SK-N-SH treated with all-trans-retinoic acid at 6 μM for 48 hours (cell line): Measurements from ENCODE around the gene DNAJC15.

Source experiments
- ATAC-seq: fragments of 200-7000 bp; cut with Tn5 transposase; 3 replicates; pipeline ENCODE4 v1.9.1; 2020; ENCODE audit warnings: mild to moderate bottlenecking, moderate library complexity
- ARNTL ChIP-seq: fragments of 450-650 bp; formaldehyde crosslinking; IDR thresholded peaks from 2 replicates; pipeline ENCODE4 v1.5.0; 2020; ENCODE audit warnings: low read depth, mild to moderate bottlenecking, moderate library complexity, borderline replicate concordance
- BACH2 ChIP-seq: fragments of 250-450 bp; sonication (Bioruptor Pico); IDR thresholded peaks from 2 replicates; pipeline ENCODE4 v1.9.0; 2021; ENCODE audit warnings: mild to moderate bottlenecking, borderline replicate concordance
- CSDC2 ChIP-seq: fragments of 250-450 bp; sonication (Bioruptor Pico); IDR thresholded peaks from 2 replicates; pipeline ENCODE4 v1.5.0; 2020; ENCODE audit warnings: mild to moderate bottlenecking, moderate library complexity
- ESRRG ChIP-seq: fragments of 250-450 bp; sonication (Bioruptor Pico); IDR thresholded peaks from 2 replicates; pipeline ENCODE4 v1.6.1; 2021; ENCODE audit warnings: mild to moderate bottlenecking
- GLIS3 ChIP-seq: fragments of 250-450 bp; sonication (Bioruptor Pico); IDR thresholded peaks from 2 replicates; pipeline ENCODE4 v1.5.0; 2020; ENCODE audit warnings: mild to moderate bottlenecking, moderate library complexity
- ISL1 ChIP-seq: fragments of 250-450 bp; sonication (Bioruptor Pico); IDR thresholded peaks from 2 replicates; pipeline ENCODE4 v2.1.2; 2022; ENCODE audit warnings: mild to moderate bottlenecking, moderate library complexity
- OSR1 ChIP-seq: fragments of 250-450 bp; sonication (Bioruptor Pico); IDR thresholded peaks from 2 replicates; pipeline ENCODE4 v1.8.0; 2022; ENCODE audit warnings: moderate library complexity, mild to moderate bottlenecking, inconsistent platforms
- PPARA ChIP-seq: fragments of 250-450 bp; sonication (Bioruptor Pico); IDR thresholded peaks from 2 replicates; pipeline ENCODE4 v1.5.0; 2020; ENCODE audit warnings: mild to moderate bottlenecking, borderline replicate concordance
- RARB ChIP-seq: fragments of 250-450 bp; sonication (Bioruptor Pico); IDR thresholded peaks from 2 replicates; pipeline ENCODE4 v1.8.0; 2021; ENCODE audit warnings: mild to moderate bottlenecking, moderate library complexity
- SNAI2 ChIP-seq: fragments of 250-450 bp; sonication (Bioruptor Pico); IDR thresholded peaks from 2 replicates; pipeline ENCODE4 v1.5.0; 2020; ENCODE audit warnings: mild to moderate bottlenecking, moderate library complexity
- TCF4 ChIP-seq: fragments of 250-450 bp; sonication (Bioruptor Pico); IDR thresholded peaks from 2 replicates; pipeline ENCODE4 v1.8.0; 2021; ENCODE audit warnings: mild to moderate bottlenecking, moderate library complexity, borderline replicate concordance
- TOX ChIP-seq: fragments of 250-450 bp; sonication (Bioruptor Pico); IDR thresholded peaks from 2 replicates; pipeline ENCODE4 v1.8.0; 2021; ENCODE audit warnings: mild to moderate bottlenecking, moderate library complexity, borderline replicate concordance
- ZC3H10 ChIP-seq: fragments of 250-450 bp; sonication (Bioruptor Pico); IDR thresholded peaks from 2 replicates; pipeline ENCODE4 v1.5.1; 2021; ENCODE audit warnings: mild to moderate bottlenecking, moderate library complexity
- ZFP3 ChIP-seq: fragments of 250-450 bp; sonication (Bioruptor Pico); IDR thresholded peaks from 2 replicates; pipeline ENCODE4 v1.5.0; 2020; ENCODE audit warnings: mild to moderate bottlenecking, moderate library complexity
- ZFP30 ChIP-seq: fragments of 450-650 bp; formaldehyde crosslinking; IDR thresholded peaks from 2 replicates; pipeline ENCODE4 v1.5.0; 2022; ENCODE audit warnings: mild to moderate bottlenecking, moderate library complexity
- ZNF565 ChIP-seq: fragments of 450-650 bp; formaldehyde crosslinking; conservative IDR thresholded peaks from 2 replicates; pipeline ENCODE4 v1.5.0; 2020; ENCODE audit warnings: low read depth, mild to moderate bottlenecking, moderate library complexity
- ZNF70 ChIP-seq: fragments of 450-650 bp; formaldehyde crosslinking; IDR thresholded peaks from 2 replicates; pipeline ENCODE4 v1.5.0; 2020; ENCODE audit warnings: mild to moderate bottlenecking, moderate library complexity
- ZNF8 ChIP-seq: fragments of 450-650 bp; formaldehyde crosslinking; IDR thresholded peaks from 2 replicates; pipeline ENCODE4 v1.5.0; 2020; ENCODE audit warnings: mild to moderate bottlenecking, moderate library complexity
- TF ChIP-seq, protein P1 (sequence below): fragments of 250-450 bp; sonication (Bioruptor Pico); IDR thresholded peaks from 2 replicates; pipeline ENCODE4 v1.5.0; 2020; ENCODE audit warnings: mild to moderate bottlenecking, moderate library complexity
- TF ChIP-seq, protein P2 (sequence below): fragments of 250-450 bp; sonication (Bioruptor Pico); IDR thresholded peaks from 2 replicates; pipeline ENCODE4 v1.8.0; 2020; ENCODE audit warnings: mild to moderate bottlenecking, moderate library complexity, borderline replicate concordance
- TF ChIP-seq, protein P3 (sequence below): fragments of 250-450 bp; sonication (Bioruptor Pico); IDR thresholded peaks from 2 replicates; pipeline ENCODE4 v1.5.1; 2020; ENCODE audit warnings: low read depth, mild to moderate bottlenecking, moderate library complexity
- TF ChIP-seq, protein P4 (sequence below): fragments of 250-450 bp; sonication (Bioruptor Pico); IDR thresholded peaks from 2 replicates; pipeline ENCODE4 v1.8.0; 2021; ENCODE audit warnings: low read depth, mild to moderate bottlenecking, moderate library complexity, borderline replicate concordance
- TF ChIP-seq, protein P5 (sequence below): fragments of 250-450 bp; sonication (Bioruptor Pico); IDR thresholded peaks from 2 replicates; pipeline ENCODE4 v1.5.1; 2021; ENCODE audit warnings: mild to moderate bottlenecking, moderate library complexity

The DNAJC15 gene

DNA sequence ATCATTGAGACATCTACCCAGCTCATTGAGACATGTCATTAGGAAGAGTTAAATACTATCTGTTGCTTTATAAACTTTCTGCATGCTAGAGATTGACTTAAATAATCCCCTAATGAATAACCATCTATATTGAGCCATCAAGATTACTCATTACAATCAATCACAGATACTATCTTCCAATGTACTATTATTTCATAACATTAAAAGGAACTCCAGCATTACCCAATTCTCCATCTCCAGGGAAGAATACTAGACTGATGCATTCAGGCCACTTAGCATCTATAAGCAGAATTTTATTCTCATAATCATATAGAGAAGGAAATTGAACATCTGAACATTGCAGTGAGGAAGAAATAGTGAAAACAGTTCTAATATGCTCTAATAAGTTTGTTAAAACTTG is 39.4 kb upstream of the DNAJC15 start:
- TF ChIP-seq ESRRG (no peak), ARNTL (no peak), ZC3H10 (CRISPR knock-in tag) (no peak), SNAI2 (CRISPR knock-in tag) (no peak), PPARA (CRISPR knock-in tag) (no peak), TCF4 (CRISPR knock-in tag) (no peak), TOX (CRISPR knock-in tag) (no peak), ZNF565 (no peak), ISL1 (CRISPR knock-in tag) (no peak), ZNF8 (CRISPR knock-in tag) (no peak), BACH2 (CRISPR knock-in tag) (no peak)
- TF ChIP-seq, protein P1, sequence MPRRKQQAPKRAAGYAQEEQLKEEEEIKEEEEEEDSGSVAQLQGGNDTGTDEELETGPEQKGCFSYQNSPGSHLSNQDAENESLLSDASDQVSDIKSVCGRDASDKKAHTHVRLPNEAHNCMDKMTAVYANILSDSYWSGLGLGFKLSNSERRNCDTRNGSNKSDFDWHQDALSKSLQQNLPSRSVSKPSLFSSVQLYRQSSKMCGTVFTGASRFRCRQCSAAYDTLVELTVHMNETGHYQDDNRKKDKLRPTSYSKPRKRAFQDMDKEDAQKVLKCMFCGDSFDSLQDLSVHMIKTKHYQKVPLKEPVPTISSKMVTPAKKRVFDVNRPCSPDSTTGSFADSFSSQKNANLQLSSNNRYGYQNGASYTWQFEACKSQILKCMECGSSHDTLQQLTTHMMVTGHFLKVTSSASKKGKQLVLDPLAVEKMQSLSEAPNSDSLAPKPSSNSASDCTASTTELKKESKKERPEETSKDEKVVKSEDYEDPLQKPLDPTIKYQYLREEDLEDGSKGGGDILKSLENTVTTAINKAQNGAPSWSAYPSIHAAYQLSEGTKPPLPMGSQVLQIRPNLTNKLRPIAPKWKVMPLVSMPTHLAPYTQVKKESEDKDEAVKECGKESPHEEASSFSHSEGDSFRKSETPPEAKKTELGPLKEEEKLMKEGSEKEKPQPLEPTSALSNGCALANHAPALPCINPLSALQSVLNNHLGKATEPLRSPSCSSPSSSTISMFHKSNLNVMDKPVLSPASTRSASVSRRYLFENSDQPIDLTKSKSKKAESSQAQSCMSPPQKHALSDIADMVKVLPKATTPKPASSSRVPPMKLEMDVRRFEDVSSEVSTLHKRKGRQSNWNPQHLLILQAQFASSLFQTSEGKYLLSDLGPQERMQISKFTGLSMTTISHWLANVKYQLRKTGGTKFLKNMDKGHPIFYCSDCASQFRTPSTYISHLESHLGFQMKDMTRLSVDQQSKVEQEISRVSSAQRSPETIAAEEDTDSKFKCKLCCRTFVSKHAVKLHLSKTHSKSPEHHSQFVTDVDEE, result no peak
- no peak for ATAC-seq

DNA sequence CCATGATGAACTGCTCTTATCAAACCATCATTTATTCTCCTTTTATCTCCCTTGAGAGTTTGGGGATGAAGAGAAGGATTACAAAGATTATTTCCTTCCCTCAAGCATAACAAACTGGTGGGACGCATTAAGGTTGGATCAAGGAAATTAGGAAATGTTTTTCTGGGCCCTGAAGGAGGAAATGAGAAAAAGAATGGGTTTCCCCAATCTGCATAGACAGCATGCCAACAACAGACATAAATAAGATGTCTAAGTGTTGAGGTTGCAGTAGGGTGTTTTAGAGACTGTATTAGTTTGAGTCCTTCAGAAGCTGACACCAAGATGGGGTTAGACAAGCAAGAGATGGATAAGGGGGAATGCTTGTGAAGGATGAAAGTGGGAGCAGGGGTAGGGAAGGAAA is 38.7 kb upstream of the DNAJC15 start:
- TF ChIP-seq ZFP3, result no peak
- TF ChIP-seq ISL1 (CRISPR knock-in tag), result no peak
- TF ChIP-seq PPARA (CRISPR knock-in tag), result no peak
- no peak for TF ChIP-seq ZNF70 (CRISPR knock-in tag)
- TF ChIP-seq TOX (CRISPR knock-in tag), result no peak
- no peak for TF ChIP-seq CSDC2
- TF ChIP-seq GLIS3 (CRISPR knock-in tag), result no peak
- TF ChIP-seq ARNTL, result no peak
- no peak for TF ChIP-seq OSR1 (CRISPR knock-in tag)
- no peak for TF ChIP-seq TCF4 (CRISPR knock-in tag)
- TF ChIP-seq ZFP30, result no peak
- TF ChIP-seq SNAI2 (CRISPR knock-in tag), result no peak
- TF ChIP-seq, protein P2, sequence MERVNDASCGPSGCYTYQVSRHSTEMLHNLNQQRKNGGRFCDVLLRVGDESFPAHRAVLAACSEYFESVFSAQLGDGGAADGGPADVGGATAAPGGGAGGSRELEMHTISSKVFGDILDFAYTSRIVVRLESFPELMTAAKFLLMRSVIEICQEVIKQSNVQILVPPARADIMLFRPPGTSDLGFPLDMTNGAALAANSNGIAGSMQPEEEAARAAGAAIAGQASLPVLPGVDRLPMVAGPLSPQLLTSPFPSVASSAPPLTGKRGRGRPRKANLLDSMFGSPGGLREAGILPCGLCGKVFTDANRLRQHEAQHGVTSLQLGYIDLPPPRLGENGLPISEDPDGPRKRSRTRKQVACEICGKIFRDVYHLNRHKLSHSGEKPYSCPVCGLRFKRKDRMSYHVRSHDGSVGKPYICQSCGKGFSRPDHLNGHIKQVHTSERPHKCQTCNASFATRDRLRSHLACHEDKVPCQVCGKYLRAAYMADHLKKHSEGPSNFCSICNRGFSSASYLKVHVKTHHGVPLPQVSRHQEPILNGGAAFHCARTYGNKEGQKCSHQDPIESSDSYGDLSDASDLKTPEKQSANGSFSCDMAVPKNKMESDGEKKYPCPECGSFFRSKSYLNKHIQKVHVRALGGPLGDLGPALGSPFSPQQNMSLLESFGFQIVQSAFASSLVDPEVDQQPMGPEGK (CRISPR knock-in tag), result no peak
- TF ChIP-seq, protein P3, sequence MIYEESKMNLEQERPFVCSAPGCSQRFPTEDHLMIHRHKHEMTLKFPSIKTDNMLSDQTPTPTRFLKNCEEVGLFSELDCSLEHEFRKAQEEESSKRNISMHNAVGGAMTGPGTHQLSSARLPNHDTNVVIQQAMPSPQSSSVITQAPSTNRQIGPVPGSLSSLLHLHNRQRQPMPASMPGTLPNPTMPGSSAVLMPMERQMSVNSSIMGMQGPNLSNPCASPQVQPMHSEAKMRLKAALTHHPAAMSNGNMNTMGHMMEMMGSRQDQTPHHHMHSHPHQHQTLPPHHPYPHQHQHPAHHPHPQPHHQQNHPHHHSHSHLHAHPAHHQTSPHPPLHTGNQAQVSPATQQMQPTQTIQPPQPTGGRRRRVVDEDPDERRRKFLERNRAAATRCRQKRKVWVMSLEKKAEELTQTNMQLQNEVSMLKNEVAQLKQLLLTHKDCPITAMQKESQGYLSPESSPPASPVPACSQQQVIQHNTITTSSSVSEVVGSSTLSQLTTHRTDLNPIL (CRISPR knock-in tag), result no peak
- no peak for TF ChIP-seq ESRRG
- ATAC-seq, result no peak

DNA sequence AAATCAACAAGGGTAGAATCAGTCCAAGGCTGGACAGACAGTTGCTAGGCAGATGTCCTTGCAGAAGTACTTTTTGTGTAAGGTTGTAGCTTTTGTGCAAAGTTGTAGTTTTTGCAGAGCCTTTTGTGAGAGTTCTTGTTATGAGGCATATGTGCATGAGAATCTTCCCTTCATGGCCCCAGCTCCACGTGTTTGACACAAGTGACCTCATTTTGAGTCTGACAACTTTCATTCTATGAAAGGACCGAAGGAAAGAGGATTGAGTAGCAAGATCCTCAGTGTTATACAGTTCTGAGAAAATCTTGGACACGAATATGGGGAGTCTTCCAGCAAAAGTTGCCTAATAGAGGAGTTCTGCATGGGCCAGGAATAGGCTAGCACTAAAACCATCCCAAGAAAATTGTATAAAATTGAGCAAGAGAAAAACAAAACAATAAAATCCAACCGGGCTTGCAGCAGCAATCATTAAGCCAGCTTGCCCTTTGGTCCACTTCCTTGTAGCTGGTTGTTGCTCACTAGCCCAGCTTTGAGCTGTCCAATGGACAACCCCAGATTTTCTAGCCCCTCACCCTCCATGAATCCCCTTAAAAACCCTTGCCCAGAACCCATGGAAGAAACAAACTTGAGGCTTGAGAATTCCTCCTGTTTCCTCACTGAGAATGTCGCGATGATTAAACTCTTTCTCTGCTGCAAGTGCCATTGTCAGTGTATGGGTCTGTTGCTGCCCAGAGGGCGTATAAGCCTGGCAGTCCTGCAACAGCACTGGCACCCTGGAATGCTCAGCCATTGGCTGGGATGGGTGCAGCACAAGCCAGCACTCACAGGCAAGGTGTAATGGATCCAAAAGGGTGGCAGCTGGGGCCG is 37.8 kb upstream of the DNAJC15 start:
- TF ChIP-seq, protein P2 (CRISPR knock-in tag), result no peak
- TF ChIP-seq, protein P4, sequence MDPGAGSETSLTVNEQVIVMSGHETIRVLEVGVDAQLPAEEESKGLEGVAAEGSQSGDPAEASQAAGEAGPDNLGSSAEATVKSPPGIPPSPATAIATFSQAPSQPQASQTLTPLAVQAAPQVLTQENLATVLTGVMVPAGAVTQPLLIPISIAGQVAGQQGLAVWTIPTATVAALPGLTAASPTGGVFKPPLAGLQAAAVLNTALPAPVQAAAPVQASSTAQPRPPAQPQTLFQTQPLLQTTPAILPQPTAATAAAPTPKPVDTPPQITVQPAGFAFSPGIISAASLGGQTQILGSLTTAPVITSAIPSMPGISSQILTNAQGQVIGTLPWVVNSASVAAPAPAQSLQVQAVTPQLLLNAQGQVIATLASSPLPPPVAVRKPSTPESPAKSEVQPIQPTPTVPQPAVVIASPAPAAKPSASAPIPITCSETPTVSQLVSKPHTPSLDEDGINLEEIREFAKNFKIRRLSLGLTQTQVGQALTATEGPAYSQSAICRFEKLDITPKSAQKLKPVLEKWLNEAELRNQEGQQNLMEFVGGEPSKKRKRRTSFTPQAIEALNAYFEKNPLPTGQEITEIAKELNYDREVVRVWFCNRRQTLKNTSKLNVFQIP, result no peak
- TF ChIP-seq ZNF70 (CRISPR knock-in tag) (no peak), TOX (CRISPR knock-in tag) (no peak), PPARA (CRISPR knock-in tag) (no peak), TCF4 (CRISPR knock-in tag) (no peak), RARB (CRISPR knock-in tag) (no peak), GLIS3 (CRISPR knock-in tag) (no peak), SNAI2 (CRISPR knock-in tag) (no peak), BACH2 (CRISPR knock-in tag) (no peak), ZC3H10 (CRISPR knock-in tag) (no peak), ISL1 (CRISPR knock-in tag) (no peak), ZFP30 (no peak)
- TF ChIP-seq, protein P3 (CRISPR knock-in tag), result no peak
- TF ChIP-seq, protein P5, sequence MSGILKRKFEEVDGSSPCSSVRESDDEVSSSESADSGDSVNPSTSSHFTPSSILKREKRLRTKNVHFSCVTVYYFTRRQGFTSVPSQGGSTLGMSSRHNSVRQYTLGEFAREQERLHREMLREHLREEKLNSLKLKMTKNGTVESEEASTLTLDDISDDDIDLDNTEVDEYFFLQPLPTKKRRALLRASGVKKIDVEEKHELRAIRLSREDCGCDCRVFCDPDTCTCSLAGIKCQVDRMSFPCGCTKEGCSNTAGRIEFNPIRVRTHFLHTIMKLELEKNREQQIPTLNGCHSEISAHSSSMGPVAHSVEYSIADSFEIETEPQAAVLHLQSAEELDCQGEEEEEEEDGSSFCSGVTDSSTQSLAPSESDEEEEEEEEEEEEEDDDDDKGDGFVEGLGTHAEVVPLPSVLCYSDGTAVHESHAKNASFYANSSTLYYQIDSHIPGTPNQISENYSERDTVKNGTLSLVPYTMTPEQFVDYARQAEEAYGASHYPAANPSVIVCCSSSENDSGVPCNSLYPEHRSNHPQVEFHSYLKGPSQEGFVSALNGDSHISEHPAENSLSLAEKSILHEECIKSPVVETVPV (CRISPR knock-in tag), result no peak
- no peak for ATAC-seq
